Measurements from ENCODE around the gene NTM. TPM values are rescaled to one million over a fixed set of nuclear protein-coding genes. Genes with fewer than 3 reads are reported as not detected.
"Not testable (repeated sequence)": the region's sequence is repeated elsewhere in the genome, so short reads cannot be mapped to it uniquely, and the experiment has no call there.

The NTM gene
- total RNA-seq, 2 donors from 2014 or later = 1.0 to 1.7 TPM

GRCh38 chr11:131666006-131666405 is 295.6 kb downstream of the NTM start:
- intact Hi-C loops (cut with DNase I, micrococcal nuclease) = no loop called here
- no peak for ATAC-seq
- no peak for DNase-seq

GRCh38 chr11:131666617-131667016 is 296.2 kb downstream of the NTM start:
- intact Hi-C loops (cut with DNase I, micrococcal nuclease) = no loop called here
- no peak for ATAC-seq
- DNase-seq = no peak

- intact Hi-C loops (cut with DNase I, micrococcal nuclease) = no loop called here
- ATAC-seq = no peak
- no peak for DNase-seq
Observed at GRCh38 chr11:131667566-131667965, 297.2 kb downstream of the NTM start.

- peak; percentile 40 for ATAC-seq
- intact Hi-C loops (cut with DNase I, micrococcal nuclease) = no loop called here
- peak in 1 of 2 donors; percentile 40 for DNase-seq
Observed at GRCh38 chr11:131668500-131669400, 298.3 kb downstream of the NTM start.

- DNase-seq = no peak
- intact Hi-C loops (cut with DNase I, micrococcal nuclease) = no loop called here
- ATAC-seq = no peak
Observed at GRCh38 chr11:131669401-131669780, 299.0 kb downstream of the NTM start.

GRCh38 chr11:131670876-131671275 is 300.5 kb downstream of the NTM start:
- intact Hi-C loops (cut with DNase I, micrococcal nuclease) = loop anchor here in 1 of 2 donors (5.0 to 10.0 kb wide), 2 partner anchors 609 to 746 kb away; no protein-coding TSS in a partner anchor
- DNase-seq = no peak
- no peak for ATAC-seq

GRCh38 chr11:131671320-131671719 is 300.9 kb downstream of the NTM start:
- DNase-seq (no peak), ATAC-seq (no peak)
- intact Hi-C loops (cut with DNase I, micrococcal nuclease) = loop anchor here in 1 of 2 donors (5.0 to 10.0 kb wide), 2 partner anchors 609 to 747 kb away; no protein-coding TSS in a partner anchor

- intact Hi-C loops (cut with DNase I, micrococcal nuclease) = loop anchor here in 1 of 2 donors (5.0 to 10.0 kb wide), 2 partner anchors 609 to 747 kb away; no protein-coding TSS in a partner anchor
- DNase-seq = no peak
Observed at GRCh38 chr11:131671734-131672133, 301.3 kb downstream of the NTM start.

GRCh38 chr11:131672191-131672590 is 301.8 kb downstream of the NTM start:
- intact Hi-C loops (cut with DNase I, micrococcal nuclease) = loop anchor here in 1 of 2 donors (5.0 to 10.0 kb wide), 2 partner anchors 610 to 747 kb away; no protein-coding TSS in a partner anchor
- ATAC-seq (no peak), DNase-seq (no peak)

More at GRCh38 chr11:131671734-131672133, 301.3 kb downstream of the NTM start:
- no peak for ATAC-seq

GRCh38 chr11:131674051-131674755 is 303.8 kb downstream of the NTM start:
- intact Hi-C loops (cut with DNase I, micrococcal nuclease) = loop anchor here in 1 of 2 donors (5.0 to 10.0 kb wide), 2 partner anchors 612 to 749 kb away; no protein-coding TSS in a partner anchor
- DNase-seq = peak in 1 of 2 donors; percentile 55
- peak; percentile 78 for ATAC-seq

- DNase-seq (no peak), ATAC-seq (no peak)
- intact Hi-C loops (cut with DNase I, micrococcal nuclease) = loop anchor here in 1 of 2 donors (10.0 kb wide), 1 partner anchor 751 kb away; no protein-coding TSS in a partner anchor
Observed at GRCh38 chr11:131675121-131675888, 304.9 kb downstream of the NTM start.

- intact Hi-C loops (cut with DNase I, micrococcal nuclease) = loop anchor here in 1 of 2 donors (10.0 kb wide), 1 partner anchor 753 kb away; no protein-coding TSS in a partner anchor
- no peak for ATAC-seq
- DNase-seq = no peak
Observed at GRCh38 chr11:131677828-131678470, 307.5 kb downstream of the NTM start.

- DNase-seq (no peak), ATAC-seq (no peak)
- intact Hi-C loops (cut with DNase I, micrococcal nuclease) = loop anchor here in 1 of 2 donors (10.0 kb wide), 1 partner anchor 754 kb away; no protein-coding TSS in a partner anchor
Observed at GRCh38 chr11:131678658-131679340, 308.4 kb downstream of the NTM start.

- intact Hi-C loops (cut with DNase I, micrococcal nuclease); ATAC-seq; DNase-seq: not testable (repeated sequence)
Observed at GRCh38 chr11:131680448-131680847, 310.0 kb downstream of the NTM start.

- DNase-seq (no peak), ATAC-seq (no peak)
- intact Hi-C loops (cut with DNase I, micrococcal nuclease) = no loop called here
Observed at GRCh38 chr11:131681920-131682319, 311.5 kb downstream of the NTM start.

- intact Hi-C loops (cut with DNase I, micrococcal nuclease) = no loop called here
- ATAC-seq (no peak), DNase-seq (no peak)
Observed at GRCh38 chr11:131682373-131683015, 312.1 kb downstream of the NTM start.

- ATAC-seq (no peak), DNase-seq (no peak)
- intact Hi-C loops (cut with DNase I, micrococcal nuclease) = no loop called here
Observed at GRCh38 chr11:131683131-131683530, 312.7 kb downstream of the NTM start.
